Keratinocyte (primary cell): ENCODE measurements around the gene AGAP1.

Source experiments
- CTCF ChIP-seq, 3 experiments: IDR thresholded peaks in 1 of 3; conservative IDR thresholded peaks in 1 of 3; optimal IDR thresholded peaks in 1 of 3; 2 replicates in 2 of 3; 3 replicates in 1 of 3; pipeline versions ENCODE3 to v1.5.1; 2011; ENCODE audit warnings: low read length in 3 of 3, mild to moderate bottlenecking in 3 of 3, moderate library complexity in 2 of 3, control low read depth in 1 of 3, inconsistent platforms in 1 of 3; ENCODE audit not compliant: insufficient read depth in 2 of 3; ENCODE audit errors: extremely low read depth in 1 of 3
- EZH2 ChIP-seq: IDR thresholded peaks from one replicate; pipeline ENCODE4 v1.6.1; 2012; ENCODE audit warnings: inconsistent platforms, mild to moderate bottlenecking, low read length, moderate library complexity

GRCh38 chr2:235598532-235599531 is 105.0 kb downstream of the AGAP1 start:
- TF ChIP-seq CTCF (optimal IDR thresholded peaks at IDR 0.05 in 1 of 3, IDR thresholded peaks at IDR 0.05 in 1 of 3, conservative IDR thresholded peaks at IDR 0.05 in 1 of 3; ENCODE audit: extremely low read depth in 1 of 3, insufficient read depth in 2 of 3, low read length in 3 of 3): no peak
- TF ChIP-seq EZH2: no peak
